Liver (tissue), 9 donors: ENCODE data around the gene TIAM2. TPM values are rescaled to one million over a fixed set of nuclear protein-coding genes. Genes with fewer than 3 reads are reported as not detected.
"Not testable (repeated sequence)": the region's sequence is repeated elsewhere in the genome, so short reads cannot be mapped to it uniquely, and the experiment has no call there.

Experiments used
- DNase-seq: peaks from one replicate; pipeline ENCODE4 v3.0.0-alpha.2; 2017; ENCODE audit warnings: low spot score
- H3K27ac ChIP-seq, 2 donors: one replicate each; pipeline ENCODE4 v1.7.0; 2013; ENCODE audit warnings: inconsistent platforms in 2 of 2, low read length in 2 of 2, control low read depth in 1 of 2, low read depth in 1 of 2, mild to moderate bottlenecking in 1 of 2
- H3K27me3 ChIP-seq, 4 donors: one replicate each; pipeline versions ENCODE4 v1.6.1 to v1.7.0; 2013; ENCODE audit warnings: low read length in 3 of 4, inconsistent platforms in 1 of 4, mild to moderate bottlenecking in 1 of 4, moderate library complexity in 1 of 4; ENCODE audit not compliant: control insufficient read depth in 4 of 4, insufficient read depth in 4 of 4
- H3K36me3 ChIP-seq, 4 donors: one replicate each; pipeline versions ENCODE4 v1.6.1 to v1.7.0; 2013; ENCODE audit warnings: low read length in 3 of 4, mild to moderate bottlenecking in 3 of 4, low read depth in 1 of 4, moderate library complexity in 1 of 4; ENCODE audit not compliant: control insufficient read depth in 4 of 4, insufficient read depth in 3 of 4
- H3K4me1 ChIP-seq, 4 donors: one replicate each; pipeline versions ENCODE4 v1.6.1 to v1.7.0; 2013; ENCODE audit warnings: low read length in 3 of 4, mild to moderate bottlenecking in 3 of 4, moderate library complexity in 1 of 4; ENCODE audit not compliant: control insufficient read depth in 4 of 4, insufficient read depth in 4 of 4
- H3K4me3 ChIP-seq, 3 donors: one replicate each; pipeline versions ENCODE4 v1.6.1 to v1.7.0; 2013; ENCODE audit warnings: low read length in 3 of 3, control low read depth in 1 of 3, low read depth in 1 of 3, mild to moderate bottlenecking in 1 of 3
- H3K9ac ChIP-seq, 2 donors: one replicate each; pipeline ENCODE4 v1.7.0; 2013; ENCODE audit warnings: low read length in 2 of 2, mild to moderate bottlenecking in 2 of 2, moderate library complexity in 2 of 2, control low read depth in 1 of 2, low read depth in 1 of 2
- H3K9me3 ChIP-seq, 4 donors: one replicate each; pipeline versions ENCODE4 v1.6.1 to v1.7.0; 2013; ENCODE audit warnings: low read length in 3 of 4; ENCODE audit not compliant: control insufficient read depth in 4 of 4
- CTCF ChIP-seq: fragments of 150-350 bp; IDR thresholded peaks from 2 replicates; pipeline ENCODE4 v1.5.1; 2017; ENCODE audit warnings: improper control_type of control experiment, low read depth, low read length; ENCODE audit not compliant: missing input control
- EGR1 ChIP-seq, 2 donors: IDR thresholded peaks; 2 replicates each; pipeline ENCODE4 v1.6.1; 2016 to 2018; ENCODE audit warnings: antibody characterized with exemption in 2 of 2, low read depth in 2 of 2
- FOXA1 ChIP-seq: IDR thresholded peaks from 2 replicates; pipeline ENCODE4 v1.6.1; 2016; ENCODE audit warnings: antibody characterized with exemption
- FOXA2 ChIP-seq: IDR thresholded peaks from 2 replicates; pipeline ENCODE4 v1.6.1; 2016; ENCODE audit warnings: antibody characterized with exemption
- HNF4A ChIP-seq, 2 donors: conservative IDR thresholded peaks; 2 replicates each; pipeline ENCODE4 v1.6.1; 2016; ENCODE audit warnings: antibody characterized with exemption in 2 of 2, mild to moderate bottlenecking in 2 of 2
- HNF4G ChIP-seq: IDR thresholded peaks from 2 replicates; pipeline ENCODE4 v1.6.1; 2016; ENCODE audit warnings: antibody characterized with exemption
- JUND ChIP-seq, 2 donors: IDR thresholded peaks; 2 replicates each; pipeline ENCODE4 v1.6.1; 2016; ENCODE audit warnings: antibody characterized with exemption in 2 of 2
- NR2F2 ChIP-seq: IDR thresholded peaks from 2 replicates; pipeline ENCODE4 v1.6.1; 2016; ENCODE audit warnings: antibody characterized with exemption
- RAD21 ChIP-seq, 2 donors: IDR thresholded peaks; 2 replicates each; pipeline ENCODE4 v1.6.1; 2016; ENCODE audit warnings: antibody characterized with exemption in 2 of 2, mild to moderate bottlenecking in 2 of 2
- RXRA ChIP-seq, 2 donors: IDR thresholded peaks; 2 replicates each; pipeline ENCODE4 v1.6.1; 2017 to 2018; ENCODE audit warnings: antibody characterized with exemption in 2 of 2, mild to moderate bottlenecking in 1 of 2
- SP1 ChIP-seq: IDR thresholded peaks from 2 replicates; pipeline ENCODE4 v1.6.1; 2018; ENCODE audit warnings: antibody characterized with exemption, mild to moderate bottlenecking
- TAF1 ChIP-seq: conservative IDR thresholded peaks from 2 replicates; pipeline ENCODE4 v1.6.1; 2016; ENCODE audit warnings: antibody characterized with exemption, mild to moderate bottlenecking
- YY1 ChIP-seq: IDR thresholded peaks from 2 replicates; pipeline ENCODE4 v1.6.1; 2016; ENCODE audit warnings: antibody characterized with exemption, mild to moderate bottlenecking
- WGBS: extraction: QIAGEN DNeasy Blood & Tissue Kit; methylation state at CpG from one replicate; pipeline ENCODE4 v1.1.7; 2013; 5-methylcytosine and 5-hydroxymethylcytosine counted together
- polyA plus RNA-seq, 2 donors: library from polyadenylated mRNA; stranded (reverse) in 1 of 2; unstranded in 1 of 2; fragments of 200-250 nt in 1 of 2; fragments of >200 nt in 1 of 2; fragmentation: Nextera tagmentation in 1 of 2; extraction: Ambion mirVana in 1 of 2; gene quantifications; one replicate each; pipeline versions ENCODE4 v1.2.1 to v1.2.3, GENCODE V29; 2013 to 2015
- total RNA-seq, 2 donors: library from RNA; depleted of rRNA; stranded (reverse); fragments of >200 nt; gene quantifications; one replicate each; pipeline ENCODE4 v1.2.3, GENCODE V29; 2014
- TF ChIP-seq, protein P1 (sequence below): IDR thresholded peaks from 2 replicates; pipeline ENCODE4 v1.6.1; 2016; ENCODE audit warnings: antibody characterized with exemption
- TF ChIP-seq, protein P2 (sequence below): IDR thresholded peaks from 2 replicates; pipeline ENCODE4 v1.6.1; 2016; ENCODE audit warnings: antibody characterized with exemption
- TF ChIP-seq, protein P3 (sequence below): IDR thresholded peaks from 2 replicates; pipeline ENCODE4 v1.6.1; 2016; ENCODE audit warnings: antibody characterized with exemption
- donor health status: healthy.
- donor health status: healthy.
- donor health status: healthy.
- donor health status: healthy.
- donor health status: healthy.

Gene TIAM2
- total and polyA plus RNA-seq, 4 donors = 0.62 to 3.7 (median 2.4) TPM

DNA sequence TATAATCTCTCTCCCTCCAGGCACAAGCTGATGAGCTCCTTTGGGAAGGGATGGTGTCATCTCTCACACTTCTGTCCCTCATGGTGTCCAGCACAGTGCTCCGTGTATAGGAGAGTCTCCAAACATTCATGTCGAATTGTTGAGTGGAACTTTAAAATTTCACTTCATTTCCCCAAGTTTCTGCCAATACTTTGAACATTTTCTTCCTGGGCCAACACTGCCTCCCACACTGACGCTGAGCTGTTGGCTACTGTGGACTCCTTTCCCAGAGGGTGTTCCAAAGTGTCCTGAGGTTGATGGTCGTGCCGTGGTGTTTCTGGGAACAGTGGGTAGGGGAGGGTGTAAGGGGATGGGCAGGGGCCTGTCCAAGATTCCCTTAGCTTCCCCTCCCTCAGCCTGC is 122.7 kb downstream of the TIAM2 start:
- no peaks in the 10 kb centered on the region for H3K9me3 ChIP-seq
- WGBS = 87% methylated on average over 5 of the region's 5 CpGs
- H3K4me1 ChIP-seq = no peaks in the 10 kb centered on the region
- H3K27ac ChIP-seq = no peak overlapping the region
- H3K36me3 ChIP-seq = no peaks in the 10 kb centered on the region
- H3K4me3 ChIP-seq = no peak overlapping the region
- H3K9ac ChIP-seq = no peak overlapping the region
- no peaks in the 10 kb centered on the region for H3K27me3 ChIP-seq
- no peak for DNase-seq
- no peak for TF ChIP-seq EGR1 (IDR thresholded peaks at IDR 0.05; ENCODE audit: low read depth in 2 of 2)

DNA sequence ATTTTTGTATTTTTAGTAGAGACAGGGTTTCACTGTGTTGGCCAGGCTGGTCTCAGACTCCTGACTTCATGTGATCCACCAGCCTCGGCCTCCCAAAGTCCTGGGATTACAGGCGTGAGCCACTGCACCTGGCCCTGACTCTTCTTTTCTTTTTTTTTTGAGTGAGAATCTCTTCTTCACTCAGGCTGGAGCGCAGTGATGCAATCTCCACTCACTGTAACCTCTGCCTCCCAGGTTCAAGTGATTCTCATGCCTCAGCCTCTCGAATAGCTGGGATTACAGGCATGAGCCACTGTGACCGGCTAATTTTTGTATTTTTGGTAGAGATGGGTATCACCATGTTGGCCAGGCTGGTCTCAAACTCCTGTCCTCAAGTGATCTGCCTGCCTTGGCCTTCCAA is 124.1 kb downstream of the TIAM2 start:
- not testable (repeated sequence) for DNase-seq, H3K27me3 ChIP-seq, H3K4me3 ChIP-seq, H3K9ac ChIP-seq, H3K36me3 ChIP-seq, H3K27ac ChIP-seq, H3K4me1 ChIP-seq, H3K9me3 ChIP-seq
- 93% methylated on average over 5 of the region's 5 CpGs for WGBS

- no peak overlapping the region for H3K4me3 ChIP-seq
- no peak for TF ChIP-seq RAD21 (IDR thresholded peaks at IDR 0.05)
- TF ChIP-seq CTCF = no peak
- TF ChIP-seq YY1 = no peak
- TF ChIP-seq FOXA1 = no peak
- no peak for TF ChIP-seq HNF4G
- TF ChIP-seq JUND (IDR thresholded peaks at IDR 0.05) = no peak
- TF ChIP-seq TAF1 = no peak
- H3K4me1 ChIP-seq = no peaks in the 10 kb centered on the region
- H3K27ac ChIP-seq = no peak overlapping the region
- 84% methylated on average over 6 of the region's 6 CpGs for WGBS
- H3K9me3 ChIP-seq = no peaks in the 10 kb centered on the region
- no peaks in the 10 kb centered on the region for H3K36me3 ChIP-seq
- no peak for DNase-seq
- no peaks in the 10 kb centered on the region for H3K27me3 ChIP-seq
- H3K9ac ChIP-seq = no peak overlapping the region
These were observed 124.9 kb downstream of the TIAM2 start for GRCh38 chr6:155120034-155120433.

- Histone ChIP-seq H3K4me1 (no peaks in the 10 kb centered on the region), H3K27ac (no peak overlapping the region), H3K4me3 (no peak overlapping the region), H3K27me3 (no peaks in the 10 kb centered on the region), H3K9me3 (no peaks in the 10 kb centered on the region), H3K9ac (no peak overlapping the region), H3K36me3 (no peaks in the 10 kb centered on the region)
- WGBS = 61% methylated on average over 4 of the region's 4 CpGs
- no peak for DNase-seq
- TF ChIP-seq TAF1 = no peak
- TF ChIP-seq, protein P1, sequence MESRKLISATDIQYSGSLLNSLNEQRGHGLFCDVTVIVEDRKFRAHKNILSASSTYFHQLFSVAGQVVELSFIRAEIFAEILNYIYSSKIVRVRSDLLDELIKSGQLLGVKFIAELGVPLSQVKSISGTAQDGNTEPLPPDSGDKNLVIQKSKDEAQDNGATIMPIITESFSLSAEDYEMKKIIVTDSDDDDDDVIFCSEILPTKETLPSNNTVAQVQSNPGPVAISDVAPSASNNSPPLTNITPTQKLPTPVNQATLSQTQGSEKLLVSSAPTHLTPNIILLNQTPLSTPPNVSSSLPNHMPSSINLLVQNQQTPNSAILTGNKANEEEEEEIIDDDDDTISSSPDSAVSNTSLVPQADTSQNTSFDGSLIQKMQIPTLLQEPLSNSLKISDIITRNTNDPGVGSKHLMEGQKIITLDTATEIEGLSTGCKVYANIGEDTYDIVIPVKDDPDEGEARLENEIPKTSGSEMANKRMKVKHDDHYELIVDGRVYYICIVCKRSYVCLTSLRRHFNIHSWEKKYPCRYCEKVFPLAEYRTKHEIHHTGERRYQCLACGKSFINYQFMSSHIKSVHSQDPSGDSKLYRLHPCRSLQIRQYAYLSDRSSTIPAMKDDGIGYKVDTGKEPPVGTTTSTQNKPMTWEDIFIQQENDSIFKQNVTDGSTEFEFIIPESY = no peak
- TF ChIP-seq SP1 = no peak
- TF ChIP-seq FOXA2 = no peak
- no peak for TF ChIP-seq YY1
- TF ChIP-seq HNF4A (conservative IDR thresholded peaks at IDR 0.05) = no peak
- TF ChIP-seq HNF4G = no peak
- TF ChIP-seq FOXA1 = no peak
- TF ChIP-seq JUND (IDR thresholded peaks at IDR 0.05) = no peak
- TF ChIP-seq RXRA (IDR thresholded peaks at IDR 0.05) = no peak
- TF ChIP-seq, protein P2, sequence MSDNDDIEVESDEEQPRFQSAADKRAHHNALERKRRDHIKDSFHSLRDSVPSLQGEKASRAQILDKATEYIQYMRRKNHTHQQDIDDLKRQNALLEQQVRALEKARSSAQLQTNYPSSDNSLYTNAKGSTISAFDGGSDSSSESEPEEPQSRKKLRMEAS = no peak
- no peak for TF ChIP-seq NR2F2
- TF ChIP-seq, protein P3, sequence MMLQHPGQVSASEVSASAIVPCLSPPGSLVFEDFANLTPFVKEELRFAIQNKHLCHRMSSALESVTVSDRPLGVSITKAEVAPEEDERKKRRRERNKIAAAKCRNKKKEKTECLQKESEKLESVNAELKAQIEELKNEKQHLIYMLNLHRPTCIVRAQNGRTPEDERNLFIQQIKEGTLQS = no peak
- no peak for TF ChIP-seq RAD21 (IDR thresholded peaks at IDR 0.05)
- no peak for TF ChIP-seq CTCF
These were observed 126.2 kb downstream of the TIAM2 start for GRCh38 chr6:155121294-155121693.
